ENCODE measurements around the gene GALNT13.

GRCh38 chr2:154259030-154259429 lies 387.3 kb downstream of the GALNT13 start:
- TF ChIP-seq POLR2A (IDR thresholded peaks at IDR 0.05; ENCODE audit: low read length) (no peak), GATA1 (IDR thresholded peaks at IDR 0.05; ENCODE audit: low read depth, low read length) (no peak)
